NCI-H524 treated with DMSO at 0.1 percent for 48 hours (cell line): ENCODE measurements around the gene REN.

ENCODE experiments used
- DNase-seq: peaks from one replicate; lab custom pipeline; 2025; lab: John Stamatoyannopoulos, UW

Gene REN

GRCh38 chr1:204108312-204109141 is 57.6 kb downstream of the REN start:
- DNase-seq, result no peak

DNA sequence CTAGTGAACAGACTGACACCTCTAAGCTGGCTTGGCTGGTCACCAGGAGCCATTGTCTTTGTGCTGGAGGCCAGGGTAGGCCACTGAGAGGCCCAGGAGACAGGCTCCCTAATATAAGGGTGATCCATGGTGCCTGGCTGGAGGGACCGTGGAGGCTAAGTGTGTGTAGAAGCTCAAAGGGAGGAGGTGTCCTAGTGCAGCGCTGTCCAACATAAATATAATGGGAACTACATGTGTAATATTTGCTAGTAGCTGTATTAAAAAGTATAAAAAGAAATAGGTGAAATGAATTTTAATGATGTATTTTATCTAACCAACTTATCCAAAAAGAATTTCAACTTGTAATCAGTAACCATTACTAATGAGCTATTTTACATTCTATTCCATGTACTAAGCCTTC is 58.2 kb downstream of the REN start:
- no peak for DNase-seq

DNA sequence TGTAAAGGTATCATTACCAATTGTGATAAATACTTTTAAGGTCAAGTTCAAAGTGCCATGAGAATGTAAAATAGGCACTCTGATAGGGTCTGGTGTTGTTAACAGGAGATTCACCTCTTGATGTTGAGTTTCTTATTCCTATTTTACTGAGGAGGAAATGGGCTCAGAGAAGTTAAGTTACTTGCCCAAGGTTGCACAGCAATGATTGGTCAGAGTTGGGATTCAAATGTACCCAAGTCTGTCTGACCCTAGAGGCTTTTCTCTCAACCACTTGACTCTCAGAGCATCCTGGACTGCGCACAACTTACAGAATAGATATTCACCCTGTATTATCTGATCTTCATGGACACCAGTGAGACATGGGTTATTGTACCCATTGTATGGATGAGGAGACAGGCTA is 59.3 kb downstream of the REN start:
- DNase-seq, result no peak

- no peak for DNase-seq
Observed at GRCh38 chr1:204105131-204105515, 61.0 kb downstream of the REN start.
